ENCODE measurements around the gene TRIM40. TPM values are rescaled to one million over a fixed set of nuclear protein-coding genes. Genes with fewer than 3 reads are reported as not detected.

TRIM40 gene
- total and polyA plus RNA-seq, 2 of the 13 experiments (the other 11 are each of a cell fraction or from before 2014, with no cell fraction given): 0.58 TPM; not detected in 1

DNA sequence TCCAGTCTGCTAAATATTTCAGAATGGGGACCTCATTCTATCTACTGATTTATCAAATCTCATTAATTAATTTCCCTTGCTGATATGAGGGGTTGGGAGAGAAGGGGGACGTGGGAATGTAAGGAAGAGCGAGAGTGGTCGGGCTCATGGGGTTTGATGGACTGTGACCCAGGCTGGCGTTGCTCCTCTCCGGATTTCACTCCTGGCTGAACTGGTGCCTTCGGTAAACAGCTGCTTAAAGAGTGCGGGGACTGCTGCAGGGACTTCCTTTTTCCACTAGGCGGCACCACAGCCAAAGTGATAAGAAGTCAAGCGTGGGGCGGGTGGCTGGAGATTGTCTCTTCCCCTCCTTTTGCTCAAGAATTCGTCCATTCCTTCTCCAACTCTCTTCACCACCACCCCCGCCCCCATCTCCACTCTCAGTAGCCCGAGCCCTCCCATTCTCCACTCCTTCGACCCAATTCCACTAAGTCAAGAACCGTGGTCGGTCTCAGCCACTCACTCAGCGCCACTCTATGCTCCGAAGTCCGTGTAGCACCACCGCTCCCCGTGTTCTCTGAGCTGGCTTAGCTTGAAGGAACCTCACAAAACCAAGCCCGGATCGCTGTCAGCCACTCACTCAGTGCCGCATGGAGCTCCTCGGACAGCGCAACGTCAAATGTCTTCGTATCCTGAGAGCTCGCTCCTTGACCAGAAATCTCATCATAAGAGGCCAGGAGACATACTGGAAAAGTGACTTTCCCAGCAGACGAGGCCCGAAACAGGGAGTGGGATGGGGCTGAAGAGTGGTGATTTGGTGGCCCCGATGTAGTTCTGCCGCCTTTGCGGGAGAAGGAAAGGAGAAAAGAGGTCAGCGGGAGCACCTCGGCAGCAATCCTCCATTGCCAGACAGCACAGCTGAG is 32.7 kb upstream of the TRIM40 start (continued):
- TF ChIP-seq, protein P1, sequence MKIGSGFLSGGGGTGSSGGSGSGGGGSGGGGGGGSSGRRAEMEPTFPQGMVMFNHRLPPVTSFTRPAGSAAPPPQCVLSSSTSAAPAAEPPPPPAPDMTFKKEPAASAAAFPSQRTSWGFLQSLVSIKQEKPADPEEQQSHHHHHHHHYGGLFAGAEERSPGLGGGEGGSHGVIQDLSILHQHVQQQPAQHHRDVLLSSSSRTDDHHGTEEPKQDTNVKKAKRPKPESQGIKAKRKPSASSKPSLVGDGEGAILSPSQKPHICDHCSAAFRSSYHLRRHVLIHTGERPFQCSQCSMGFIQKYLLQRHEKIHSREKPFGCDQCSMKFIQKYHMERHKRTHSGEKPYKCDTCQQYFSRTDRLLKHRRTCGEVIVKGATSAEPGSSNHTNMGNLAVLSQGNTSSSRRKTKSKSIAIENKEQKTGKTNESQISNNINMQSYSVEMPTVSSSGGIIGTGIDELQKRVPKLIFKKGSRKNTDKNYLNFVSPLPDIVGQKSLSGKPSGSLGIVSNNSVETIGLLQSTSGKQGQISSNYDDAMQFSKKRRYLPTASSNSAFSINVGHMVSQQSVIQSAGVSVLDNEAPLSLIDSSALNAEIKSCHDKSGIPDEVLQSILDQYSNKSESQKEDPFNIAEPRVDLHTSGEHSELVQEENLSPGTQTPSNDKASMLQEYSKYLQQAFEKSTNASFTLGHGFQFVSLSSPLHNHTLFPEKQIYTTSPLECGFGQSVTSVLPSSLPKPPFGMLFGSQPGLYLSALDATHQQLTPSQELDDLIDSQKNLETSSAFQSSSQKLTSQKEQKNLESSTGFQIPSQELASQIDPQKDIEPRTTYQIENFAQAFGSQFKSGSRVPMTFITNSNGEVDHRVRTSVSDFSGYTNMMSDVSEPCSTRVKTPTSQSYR (CRISPR knock-in tag; IDR thresholded peaks at IDR 0.05; ENCODE audit: borderline replicate concordance): no peak
- TF ChIP-seq THAP11 (CRISPR knock-in tag; IDR thresholded peaks at IDR 0.05) (peak; percentile 64), ZNF616 (CRISPR knock-in tag; IDR thresholded peaks at IDR 0.05; ENCODE audit: low read depth) (no peak), KMT2A (CRISPR knock-in tag; IDR thresholded peaks at IDR 0.05) (peak; percentile 67; the same call in 1 of the 2 replicates), PAWR (CRISPR knock-in tag; IDR thresholded peaks at IDR 0.05; ENCODE audit: borderline replicate concordance) (no peak), ZNF138 (CRISPR knock-in tag; IDR thresholded peaks at IDR 0.05; ENCODE audit: low read depth) (no peak), HNRNPLL (IDR thresholded peaks at IDR 0.05; ENCODE audit: low read depth, low read length, poor library complexity, severe bottlenecking) (peak; percentile 37), TARDBP (CRISPR knock-in tag; IDR thresholded peaks at IDR 0.05) (peak; percentile 25; the same call in 1 of the 2 replicates), HOXA9 (CRISPR knock-in tag; IDR thresholded peaks at IDR 0.05; ENCODE audit: borderline replicate concordance) (no peak), ZNF749 (CRISPR knock-in tag; IDR thresholded peaks at IDR 0.05; ENCODE audit: borderline replicate concordance) (no peak), LCORL (IDR thresholded peaks at IDR 0.05) (no peak), LCORL (CRISPR knock-in tag; IDR thresholded peaks at IDR 0.05) (peak; percentile 80), PHF21A (CRISPR knock-in tag; IDR thresholded peaks at IDR 0.05) (no peak), MAF1 (CRISPR knock-in tag; IDR thresholded peaks at IDR 0.05; ENCODE audit: borderline replicate concordance) (no peak)
- TF ChIP-seq, protein P2, sequence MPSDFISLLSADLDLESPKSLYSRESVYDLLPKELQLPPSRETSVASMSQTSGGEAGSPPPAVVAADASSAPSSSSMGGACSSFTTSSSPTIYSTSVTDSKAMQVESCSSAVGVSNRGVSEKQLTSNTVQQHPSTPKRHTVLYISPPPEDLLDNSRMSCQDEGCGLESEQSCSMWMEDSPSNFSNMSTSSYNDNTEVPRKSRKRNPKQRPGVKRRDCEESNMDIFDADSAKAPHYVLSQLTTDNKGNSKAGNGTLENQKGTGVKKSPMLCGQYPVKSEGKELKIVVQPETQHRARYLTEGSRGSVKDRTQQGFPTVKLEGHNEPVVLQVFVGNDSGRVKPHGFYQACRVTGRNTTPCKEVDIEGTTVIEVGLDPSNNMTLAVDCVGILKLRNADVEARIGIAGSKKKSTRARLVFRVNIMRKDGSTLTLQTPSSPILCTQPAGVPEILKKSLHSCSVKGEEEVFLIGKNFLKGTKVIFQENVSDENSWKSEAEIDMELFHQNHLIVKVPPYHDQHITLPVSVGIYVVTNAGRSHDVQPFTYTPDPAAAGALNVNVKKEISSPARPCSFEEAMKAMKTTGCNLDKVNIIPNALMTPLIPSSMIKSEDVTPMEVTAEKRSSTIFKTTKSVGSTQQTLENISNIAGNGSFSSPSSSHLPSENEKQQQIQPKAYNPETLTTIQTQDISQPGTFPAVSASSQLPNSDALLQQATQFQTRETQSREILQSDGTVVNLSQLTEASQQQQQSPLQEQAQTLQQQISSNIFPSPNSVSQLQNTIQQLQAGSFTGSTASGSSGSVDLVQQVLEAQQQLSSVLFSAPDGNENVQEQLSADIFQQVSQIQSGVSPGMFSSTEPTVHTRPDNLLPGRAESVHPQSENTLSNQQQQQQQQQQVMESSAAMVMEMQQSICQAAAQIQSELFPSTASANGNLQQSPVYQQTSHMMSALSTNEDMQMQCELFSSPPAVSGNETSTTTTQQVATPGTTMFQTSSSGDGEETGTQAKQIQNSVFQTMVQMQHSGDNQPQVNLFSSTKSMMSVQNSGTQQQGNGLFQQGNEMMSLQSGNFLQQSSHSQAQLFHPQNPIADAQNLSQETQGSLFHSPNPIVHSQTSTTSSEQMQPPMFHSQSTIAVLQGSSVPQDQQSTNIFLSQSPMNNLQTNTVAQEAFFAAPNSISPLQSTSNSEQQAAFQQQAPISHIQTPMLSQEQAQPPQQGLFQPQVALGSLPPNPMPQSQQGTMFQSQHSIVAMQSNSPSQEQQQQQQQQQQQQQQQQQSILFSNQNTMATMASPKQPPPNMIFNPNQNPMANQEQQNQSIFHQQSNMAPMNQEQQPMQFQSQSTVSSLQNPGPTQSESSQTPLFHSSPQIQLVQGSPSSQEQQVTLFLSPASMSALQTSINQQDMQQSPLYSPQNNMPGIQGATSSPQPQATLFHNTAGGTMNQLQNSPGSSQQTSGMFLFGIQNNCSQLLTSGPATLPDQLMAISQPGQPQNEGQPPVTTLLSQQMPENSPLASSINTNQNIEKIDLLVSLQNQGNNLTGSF (CRISPR knock-in tag; IDR thresholded peaks at IDR 0.05): no peak
- TF ChIP-seq, protein P3, sequence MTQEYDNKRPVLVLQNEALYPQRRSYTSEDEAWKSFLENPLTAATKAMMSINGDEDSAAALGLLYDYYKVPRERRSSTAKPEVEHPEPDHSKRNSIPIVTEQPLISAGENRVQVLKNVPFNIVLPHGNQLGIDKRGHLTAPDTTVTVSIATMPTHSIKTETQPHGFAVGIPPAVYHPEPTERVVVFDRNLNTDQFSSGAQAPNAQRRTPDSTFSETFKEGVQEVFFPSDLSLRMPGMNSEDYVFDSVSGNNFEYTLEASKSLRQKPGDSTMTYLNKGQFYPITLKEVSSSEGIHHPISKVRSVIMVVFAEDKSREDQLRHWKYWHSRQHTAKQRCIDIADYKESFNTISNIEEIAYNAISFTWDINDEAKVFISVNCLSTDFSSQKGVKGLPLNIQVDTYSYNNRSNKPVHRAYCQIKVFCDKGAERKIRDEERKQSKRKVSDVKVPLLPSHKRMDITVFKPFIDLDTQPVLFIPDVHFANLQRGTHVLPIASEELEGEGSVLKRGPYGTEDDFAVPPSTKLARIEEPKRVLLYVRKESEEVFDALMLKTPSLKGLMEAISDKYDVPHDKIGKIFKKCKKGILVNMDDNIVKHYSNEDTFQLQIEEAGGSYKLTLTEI (CRISPR knock-in tag; conservative IDR thresholded peaks at IDR 0.05): no peak
- TF ChIP-seq, protein P4, sequence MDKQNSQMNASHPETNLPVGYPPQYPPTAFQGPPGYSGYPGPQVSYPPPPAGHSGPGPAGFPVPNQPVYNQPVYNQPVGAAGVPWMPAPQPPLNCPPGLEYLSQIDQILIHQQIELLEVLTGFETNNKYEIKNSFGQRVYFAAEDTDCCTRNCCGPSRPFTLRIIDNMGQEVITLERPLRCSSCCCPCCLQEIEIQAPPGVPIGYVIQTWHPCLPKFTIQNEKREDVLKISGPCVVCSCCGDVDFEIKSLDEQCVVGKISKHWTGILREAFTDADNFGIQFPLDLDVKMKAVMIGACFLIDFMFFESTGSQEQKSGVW (CRISPR knock-in tag; IDR thresholded peaks at IDR 0.05; ENCODE audit: borderline replicate concordance): no peak

All from HepG2 (cell line).